SU-DHL-6 (cell line): Measurements from ENCODE around the gene ISCA1.

Experiments used
- CTCF ChIP-seq: fragments of 200-600 bp; sonication (generic); IDR thresholded peaks from one replicate; pipeline ENCODE4 v1.5.1; 2017; ENCODE audit warnings: antibody characterized with exemption, mild to moderate bottlenecking, low read length, moderate library complexity; ENCODE audit not compliant: insufficient read depth, poor library complexity, severe bottlenecking
- EZH2phosphoT487 ChIP-seq: fragments of 200-600 bp; sonication (generic), shearing (Covaris generic); conservative IDR thresholded peaks from 2 replicates; pipeline ENCODE4 v1.6.1; 2018; ENCODE audit warnings: mild to moderate bottlenecking, antibody characterized with exemption, low read length, moderate library complexity, mixed read lengths

- TF ChIP-seq CTCF (no peak), EZH2phosphoT487 (no peak)
These were observed 47.3 kb upstream of the ISCA1 start for GRCh38 chr9:86329649-86330048.
